HepG2 (cell line): ENCODE measurements around the gene LIM2. TPM values are rescaled to one million over a fixed set of nuclear protein-coding genes. Genes with fewer than 3 reads are reported as not detected.

Experiments
- ATF2 ChIP-seq: sonication (generic); formaldehyde crosslinking; IDR thresholded peaks from 2 replicates; pipeline ENCODE4 v1.4.0; 2020; ENCODE audit warnings: missing genetic modification reagents
- BRD4 ChIP-seq: sonication (generic); formaldehyde crosslinking; IDR thresholded peaks from 2 replicates; pipeline ENCODE4 v1.4.0; 2020; ENCODE audit warnings: missing genetic modification reagents
- ETS1 ChIP-seq: sonication (generic); formaldehyde crosslinking; IDR thresholded peaks from 2 replicates; pipeline ENCODE4 v1.4.0; 2020; ENCODE audit warnings: missing genetic modification reagents
- KDM3A ChIP-seq: IDR thresholded peaks from 2 replicates; pipeline ENCODE4 v1.6.1; 2018; ENCODE audit warnings: low read depth, missing compliant biosample characterization
- SKI ChIP-seq: fragments of 450-650 bp; IDR thresholded peaks from one replicate; pipeline ENCODE4 v1.6.1; 2018; ENCODE audit warnings: mild to moderate bottlenecking; ENCODE audit not compliant: partially characterized antibody
- THAP11 ChIP-seq: IDR thresholded peaks from 2 replicates; pipeline ENCODE4 v1.6.1; 2016; ENCODE audit warnings: missing biosample characterization, missing genetic modification reagents
- ZBTB40 ChIP-seq, 2 experiments: fragments of 450-650 bp in 1 of 2; sonication (generic) in 1 of 2; formaldehyde crosslinking in 1 of 2; IDR thresholded peaks; 2 replicates each; pipeline versions ENCODE4 v1.6.1 to v1.8.0; 2016 to 2022; ENCODE audit warnings: antibody characterized with exemption in 1 of 2, mild to moderate bottlenecking in 1 of 2, missing genetic modification reagents in 1 of 2
- ZFX ChIP-seq: sonication (generic); formaldehyde crosslinking; IDR thresholded peaks from 2 replicates; pipeline ENCODE4 v1.4.0; 2020; ENCODE audit warnings: mild to moderate bottlenecking, low read depth, missing genetic modification reagents, moderate library complexity
- ZHX2 ChIP-seq, 2 experiments: sonication (generic) in 1 of 2; formaldehyde crosslinking in 1 of 2; IDR thresholded peaks; 2 replicates each; pipeline versions ENCODE4 v1.6.1 to v1.9.0; 2014 to 2022; ENCODE audit warnings: antibody characterized with exemption in 1 of 2, borderline replicate concordance in 1 of 2, inconsistent platforms in 1 of 2, low read depth in 1 of 2, missing genetic modification reagents in 1 of 2
- ZNF672 ChIP-seq: sonication (generic); formaldehyde crosslinking; IDR thresholded peaks from 2 replicates; pipeline ENCODE4 v1.8.1; 2022; ENCODE audit warnings: missing genetic modification reagents
- polyA plus RNA-seq, 8 experiments: library from polyadenylated mRNA; depleted of rRNA in 3 of 8; stranded (reverse) in 7 of 8; unstranded in 1 of 8; fragments of >200 nt; fragmentation: Illumina TruSeq in 4 of 8; extraction: Trizol in 4 of 8; gene quantifications; 2 replicates each; pipeline versions ENCODE4 v1.2.1 to v1.2.3, GENCODE V29; 2011 to 2016; ENCODE audit warnings: low read depth in 4 of 8, missing spikeins in 1 of 8, mixed read lengths in 1 of 8; ENCODE audit not compliant: insufficient read depth in 1 of 8
- total RNA-seq, 5 experiments: library from RNA; depleted of rRNA; stranded (reverse); fragments of >200 nt; fragmentation: Illumina TruSeq; extraction: Trizol; gene quantifications; 2 replicates each; pipeline ENCODE4 v1.2.3, GENCODE V29; 2016; ENCODE audit warnings: low read depth in 1 of 5

LIM2 gene
- total and polyA plus RNA-seq, 2 of the 13 experiments (the other 11 are each of a cell fraction or from before 2014, with no cell fraction given) = 1.3 TPM; not detected in 1

- TF ChIP-seq ZHX2 (IDR thresholded peaks at IDR 0.05; ENCODE audit: low read depth) = no peak
- no peak for TF ChIP-seq ZHX2 (CRISPR knock-in tag; IDR thresholded peaks at IDR 0.05; ENCODE audit: borderline replicate concordance)
- TF ChIP-seq KDM3A (CRISPR knock-in tag) = no peak
- peak; percentile 39 for TF ChIP-seq SKI
- peak; percentile 34; the same call in 1 of the 2 replicates for TF ChIP-seq ZFX (CRISPR knock-in tag)
- peak; percentile 57 for TF ChIP-seq THAP11 (CRISPR knock-in tag)
- TF ChIP-seq ETS1 = no peak
- TF ChIP-seq ATF2 (CRISPR knock-in tag) = peak; percentile 62; the same call in 1 of the 2 replicates
- TF ChIP-seq ZNF672 (CRISPR knock-in tag) = no peak
- TF ChIP-seq ZBTB40 (IDR thresholded peaks at IDR 0.05) = no peak
- peak; percentile 49; the same call in 1 of the 2 replicates for TF ChIP-seq ZBTB40 (CRISPR knock-in tag; IDR thresholded peaks at IDR 0.05)
- peak; percentile 80; the same call in 1 of the 2 replicates for TF ChIP-seq BRD4 (CRISPR knock-in tag)
These were observed 31.5 kb downstream of the LIM2 start (continued) for GRCh38 chr19:51356159-51356801.
